KMS-11 (cell line): Measurements from ENCODE around the gene ATRX.
A peak's percentile ranks its signal among the peaks of the same experiment; 100 is the strongest.

Source experiments
- H2AFZ ChIP-seq: fragments of 200-600 bp; sonication (generic); 2 replicates; pipeline ENCODE4 v1.6.1; 2016; ENCODE audit warnings: antibody characterized with exemption, mixed run types, low read depth
- H3K27ac ChIP-seq: fragments of 200-600 bp; sonication (generic); 2 replicates; pipeline ENCODE4 v1.6.1; 2016; ENCODE audit warnings: mild to moderate bottlenecking, mixed run types
- H3K27me3 ChIP-seq: fragments of 200-600 bp; sonication (generic); 2 replicates; pipeline ENCODE4 v1.6.1; 2017; ENCODE audit warnings: mild to moderate bottlenecking, low read depth, mixed run types, moderate library complexity; ENCODE audit not compliant: insufficient read depth
- H3K36me3 ChIP-seq: fragments of 200-600 bp; sonication (generic); 2 replicates; pipeline ENCODE4 v1.6.1; 2017; ENCODE audit warnings: mild to moderate bottlenecking, mixed run types; ENCODE audit not compliant: insufficient read depth
- H3K4me1 ChIP-seq: fragments of 200-600 bp; sonication (generic); 2 replicates; pipeline ENCODE4 v1.6.1; 2016; ENCODE audit warnings: mild to moderate bottlenecking, low read depth, mixed run types; ENCODE audit not compliant: poor library complexity, severe bottlenecking
- H3K4me2 ChIP-seq: fragments of 200-600 bp; sonication (generic); 2 replicates; pipeline ENCODE4 v1.7.0; 2016; ENCODE audit warnings: mild to moderate bottlenecking, mixed run types
- H3K4me3 ChIP-seq: fragments of 200-600 bp; sonication (generic); IDR thresholded peaks from 2 replicates; pipeline ENCODE4 v1.6.1; 2017; ENCODE audit warnings: low read depth, low read length, mixed read lengths; ENCODE audit not compliant: insufficient read depth
- H3K79me2 ChIP-seq: fragments of 200-600 bp; sonication (generic); 2 replicates; pipeline ENCODE4 v1.6.1; 2016; ENCODE audit warnings: low read depth, mixed run types; ENCODE audit not compliant: insufficient read depth
- H3K9ac ChIP-seq: fragments of 200-600 bp; sonication (generic); 2 replicates; pipeline ENCODE4 v1.6.1; 2016; ENCODE audit warnings: mild to moderate bottlenecking, mixed run types
- H4K20me1 ChIP-seq: fragments of 200-600 bp; sonication (generic); 2 replicates; pipeline ENCODE4 v1.6.1; 2016; ENCODE audit warnings: mild to moderate bottlenecking, mixed run types; ENCODE audit not compliant: insufficient read depth
- CTCF ChIP-seq: fragments of 200-600 bp; sonication (generic); conservative IDR thresholded peaks from 2 replicates; pipeline ENCODE4 v1.6.1; 2017; ENCODE audit warnings: low read depth, mild to moderate bottlenecking, antibody characterized with exemption, low read length, moderate library complexity, mixed read lengths

ATRX gene

GRCh38 chrX:77617206-77617605 is 168.8 kb downstream of the ATRX start:
- H4K20me1 ChIP-seq = no peaks in the 10 kb centered on the region
- TF ChIP-seq CTCF = no peak

GRCh38 chrX:77603635-77604336 is 182.2 kb downstream of the ATRX start:
- no peak overlapping the region for H2AFZ ChIP-seq
- H3K4me1 ChIP-seq = no peaks in the 10 kb centered on the region
- H3K27me3 ChIP-seq = no peaks in the 10 kb centered on the region
- H3K36me3 ChIP-seq = 0 out of 2 replicates have a peak, but pooled peaks cover 3% of the 10 kb centered on the region
- H3K4me2 ChIP-seq = no peak overlapping the region
- TF ChIP-seq CTCF = no peak
- H3K4me3 ChIP-seq = no peak overlapping the region
- H3K9ac ChIP-seq = no peak overlapping the region
- H3K79me2 ChIP-seq = no peaks in the 10 kb centered on the region
- H4K20me1 ChIP-seq = no peaks in the 10 kb centered on the region
- H3K27ac ChIP-seq = no peak overlapping the region

More at GRCh38 chrX:77617206-77617605, 168.8 kb downstream of the ATRX start:
- no peak overlapping the region for H2AFZ ChIP-seq
- no peak overlapping the region for H3K9ac ChIP-seq
- H3K4me2 ChIP-seq = no peak overlapping the region
- H3K27me3 ChIP-seq = no peaks in the 10 kb centered on the region
- no peak overlapping the region for H3K27ac ChIP-seq
- H3K79me2 ChIP-seq = no peaks in the 10 kb centered on the region
- H3K4me1 ChIP-seq = no peaks in the 10 kb centered on the region
- no peak overlapping the region for H3K4me3 ChIP-seq
- H3K36me3 ChIP-seq = no peaks in the 10 kb centered on the region

- H3K4me1 ChIP-seq = peaks cover 12% of the 10 kb centered on the region
- no peak overlapping the region for H3K9ac ChIP-seq
- H3K27ac ChIP-seq = no peak overlapping the region; the same call in 1 of the 2 replicates
- no peak overlapping the region for H2AFZ ChIP-seq
- H3K4me3 ChIP-seq = no peak overlapping the region
- no peak for TF ChIP-seq CTCF
- peak overlapping the region; percentile 38; the same call in 1 of the 2 replicates for H3K4me2 ChIP-seq
- H3K36me3 ChIP-seq = no peaks in the 10 kb centered on the region
- no peaks in the 10 kb centered on the region for H3K79me2 ChIP-seq
- no peaks in the 10 kb centered on the region for H4K20me1 ChIP-seq
- no peaks in the 10 kb centered on the region for H3K27me3 ChIP-seq
Observed at GRCh38 chrX:77597511-77597910, 188.5 kb downstream of the ATRX start.

- H3K79me2 ChIP-seq = no peaks in the 10 kb centered on the region
- H3K9ac ChIP-seq = no peak overlapping the region
- H3K4me2 ChIP-seq = 0 out of 2 replicates have a peak overlapping the region, but pooled peaks have one; percentile 38
- H3K4me3 ChIP-seq = no peak overlapping the region
- peak; percentile 41; the same call in 1 of the 2 replicates for TF ChIP-seq CTCF
- peaks cover 12% of the 10 kb centered on the region for H3K4me1 ChIP-seq
- H3K36me3 ChIP-seq = no peaks in the 10 kb centered on the region
- H2AFZ ChIP-seq = no peak overlapping the region
- H3K27me3 ChIP-seq = no peaks in the 10 kb centered on the region
- H4K20me1 ChIP-seq = no peaks in the 10 kb centered on the region
- H3K27ac ChIP-seq = no peak overlapping the region; the same call in 1 of the 2 replicates
Observed at GRCh38 chrX:77597090-77597489, 188.9 kb downstream of the ATRX start.
